Measurements from ENCODE around the gene TSR3. TPM values are rescaled to one million over a fixed set of nuclear protein-coding genes. Genes with fewer than 3 reads are reported as not detected.

TSR3 gene
- total and polyA plus RNA-seq, 2 experiments from 2014 or later, result 105 to 110 TPM

DNA sequence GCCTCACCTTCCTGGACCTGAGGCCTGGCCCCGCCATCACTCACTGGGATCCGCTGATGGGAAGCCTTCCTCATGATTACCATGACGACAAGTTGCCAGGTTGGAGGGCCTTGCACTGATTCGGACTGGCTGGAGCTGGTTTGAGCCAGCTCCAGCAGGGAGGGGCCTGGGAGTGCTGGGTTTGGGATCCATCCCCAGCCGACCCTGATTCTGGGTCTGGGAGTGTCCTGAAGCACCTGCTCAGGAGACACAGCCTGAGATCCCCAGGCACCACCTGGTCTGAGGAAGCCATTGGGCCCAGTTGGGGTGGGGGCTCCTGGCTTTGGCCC, 24.1 kb downstream of the TSR3 start:
- H3K9me3 ChIP-seq (ENCODE audit: low read depth), result no peaks in the 10 kb centered on the region
- DNase-seq, result no peak
- no peak overlapping the region for H3K9ac ChIP-seq
- no peak overlapping the region for H3K27ac ChIP-seq
- H3K79me2 ChIP-seq (ENCODE audit: insufficient read depth), result no peaks in the 10 kb centered on the region
- no peaks in the 10 kb centered on the region for H3K4me1 ChIP-seq (ENCODE audit: insufficient read depth)
- no peaks in the 10 kb centered on the region for H4K20me1 ChIP-seq (ENCODE audit: insufficient read depth)
- no peaks in the 10 kb centered on the region for H3K36me3 ChIP-seq (ENCODE audit: low read depth)
- no peak overlapping the region for H2AFZ ChIP-seq
- peaks cover 9% of the 10 kb centered on the region for H3K27me3 ChIP-seq (replicated peaks; ENCODE audit: insufficient read depth)
- WGBS, 2 experiments (ENCODE audit: low coverage in 1 of 2, low lambda C conversion rate in 2 of 2, missing lambda C conversion rate in 2 of 2), result 45% methylated on average over 5 of the region's 5 CpGs
- TF ChIP-seq EZH2phosphoT487 (IDR thresholded peaks at IDR 0.05; ENCODE audit: insufficient read depth, low read depth) (no peak), EZH2 (IDR thresholded peaks at IDR 0.05; ENCODE audit: insufficient read depth, poor library complexity, severe bottlenecking) (no peak)
- H3K4me3 ChIP-seq, result no peak overlapping the region
- H3F3A ChIP-seq (ENCODE audit: insufficient read depth), result no peaks in the 10 kb centered on the region
- H3K4me2 ChIP-seq (ENCODE audit: unreplicated experiment), result no peak overlapping the region
- in situ Hi-C loops (cut with MboI), result no loop called here
- H3K9me2 ChIP-seq (ENCODE audit: insufficient read depth), result no peaks in the 10 kb centered on the region

DNA sequence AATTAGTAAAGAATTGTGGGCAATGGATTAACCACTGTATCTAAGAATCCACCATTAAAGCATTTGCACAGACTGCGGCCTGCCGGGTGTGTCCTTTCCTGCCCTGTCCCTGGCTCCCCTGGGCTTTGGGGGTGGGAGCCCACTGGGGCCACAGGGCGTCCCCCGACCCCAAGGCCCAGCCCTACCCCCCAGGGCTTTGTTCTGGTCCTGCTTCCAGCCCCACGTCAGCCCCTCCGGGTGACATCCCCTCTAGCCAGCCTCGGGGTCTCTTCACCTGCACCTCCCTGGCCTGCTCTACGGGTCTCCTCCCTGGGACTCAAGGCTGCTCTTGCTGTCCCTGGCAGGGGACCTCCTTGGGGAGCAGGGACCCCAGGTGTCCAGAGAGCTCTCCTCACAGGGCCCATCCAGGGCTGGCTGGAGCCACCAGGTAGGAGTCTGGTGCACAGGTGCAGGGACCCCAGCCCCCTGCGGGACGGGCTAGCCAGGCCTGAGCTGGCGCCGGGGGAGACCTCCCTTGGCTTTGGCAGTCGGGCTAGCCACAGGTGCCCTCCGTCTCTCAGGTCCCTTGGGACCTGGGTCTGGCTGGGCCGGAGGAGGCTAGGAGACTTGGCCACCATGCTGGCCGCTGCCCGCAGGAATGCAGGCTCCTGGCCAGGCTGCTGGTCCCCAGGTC, 24.6 kb downstream of the TSR3 start:
- H3K27ac ChIP-seq, result no peak overlapping the region
- H3K27me3 ChIP-seq (replicated peaks; ENCODE audit: insufficient read depth), result peaks cover 4% of the 10 kb centered on the region; the same call in 1 of the 2 replicates
- no peaks in the 10 kb centered on the region; the same call in 1 of the 2 replicates for H3K36me3 ChIP-seq (ENCODE audit: low read depth)
- 80 to 90% methylated on average over 11 to 16 of the region's 17 CpGs for WGBS, 2 experiments (ENCODE audit: low coverage in 1 of 2, low lambda C conversion rate in 2 of 2, missing lambda C conversion rate in 2 of 2)
- H3F3A ChIP-seq (ENCODE audit: insufficient read depth), result no peaks in the 10 kb centered on the region
- in situ Hi-C loops (cut with MboI), result no loop called here
- H3K4me1 ChIP-seq (ENCODE audit: insufficient read depth), result no peaks in the 10 kb centered on the region
- H3K4me2 ChIP-seq (ENCODE audit: unreplicated experiment), result no peak overlapping the region
- H4K20me1 ChIP-seq (ENCODE audit: insufficient read depth), result no peaks in the 10 kb centered on the region
- H3K9me3 ChIP-seq (ENCODE audit: low read depth), result no peaks in the 10 kb centered on the region
- H2AFZ ChIP-seq, result no peak overlapping the region
- H3K79me2 ChIP-seq (ENCODE audit: insufficient read depth), result no peaks in the 10 kb centered on the region
- H3K9me2 ChIP-seq (ENCODE audit: insufficient read depth), result no peaks in the 10 kb centered on the region
- no peak overlapping the region for H3K4me3 ChIP-seq
- H3K9ac ChIP-seq, result no peak overlapping the region
- TF ChIP-seq EZH2phosphoT487 (IDR thresholded peaks at IDR 0.05; ENCODE audit: insufficient read depth, low read depth), result no peak
- TF ChIP-seq EZH2 (IDR thresholded peaks at IDR 0.05; ENCODE audit: insufficient read depth, poor library complexity, severe bottlenecking), result no peak
- DNase-seq, result no peak

DNA sequence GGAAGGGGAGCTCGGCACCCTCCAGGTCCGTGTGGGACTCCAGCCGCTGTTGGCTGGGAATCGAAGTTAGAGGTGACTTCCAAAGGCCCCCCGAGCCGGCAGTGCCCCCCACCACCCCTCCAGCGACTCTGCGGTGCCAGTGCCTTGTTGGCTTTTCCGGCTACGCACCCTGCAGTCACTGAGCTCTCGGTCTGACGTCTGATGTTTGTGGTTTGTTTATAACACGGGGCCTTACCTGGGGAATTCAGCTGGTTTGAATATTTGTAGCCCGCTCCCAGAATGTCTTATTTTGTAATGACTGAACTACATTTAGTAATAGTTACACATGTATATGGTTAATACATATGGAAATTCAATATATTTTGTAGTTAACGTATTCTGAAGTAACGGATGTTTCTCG, 25.3 kb downstream of the TSR3 start:
- H3K4me2 ChIP-seq (ENCODE audit: unreplicated experiment), result no peak overlapping the region
- no peak overlapping the region for H3K4me3 ChIP-seq
- H3F3A ChIP-seq (ENCODE audit: insufficient read depth), result no peaks in the 10 kb centered on the region
- 74 to 83% methylated on average over 11 to 17 of the region's 17 CpGs for WGBS, 2 experiments (ENCODE audit: low coverage in 1 of 2, low lambda C conversion rate in 2 of 2, missing lambda C conversion rate in 2 of 2)
- no peaks in the 10 kb centered on the region for H3K9me3 ChIP-seq (ENCODE audit: low read depth)
- no peak overlapping the region for H2AFZ ChIP-seq
- H3K27me3 ChIP-seq (replicated peaks; ENCODE audit: insufficient read depth), result no peaks in the 10 kb centered on the region
- in situ Hi-C loops (cut with MboI), result no loop called here
- TF ChIP-seq EZH2 (IDR thresholded peaks at IDR 0.05; ENCODE audit: insufficient read depth, poor library complexity, severe bottlenecking) (no peak), EZH2phosphoT487 (IDR thresholded peaks at IDR 0.05; ENCODE audit: insufficient read depth, low read depth) (no peak)
- no peaks in the 10 kb centered on the region; the same call in 1 of the 2 replicates for H3K36me3 ChIP-seq (ENCODE audit: low read depth)
- H3K27ac ChIP-seq, result no peak overlapping the region
- no peaks in the 10 kb centered on the region for H3K9me2 ChIP-seq (ENCODE audit: insufficient read depth)
- H3K9ac ChIP-seq, result no peak overlapping the region
- no peak for DNase-seq
- H3K4me1 ChIP-seq (ENCODE audit: insufficient read depth), result no peaks in the 10 kb centered on the region
- no peaks in the 10 kb centered on the region for H4K20me1 ChIP-seq (ENCODE audit: insufficient read depth)
- no peaks in the 10 kb centered on the region for H3K79me2 ChIP-seq (ENCODE audit: insufficient read depth)

DNA sequence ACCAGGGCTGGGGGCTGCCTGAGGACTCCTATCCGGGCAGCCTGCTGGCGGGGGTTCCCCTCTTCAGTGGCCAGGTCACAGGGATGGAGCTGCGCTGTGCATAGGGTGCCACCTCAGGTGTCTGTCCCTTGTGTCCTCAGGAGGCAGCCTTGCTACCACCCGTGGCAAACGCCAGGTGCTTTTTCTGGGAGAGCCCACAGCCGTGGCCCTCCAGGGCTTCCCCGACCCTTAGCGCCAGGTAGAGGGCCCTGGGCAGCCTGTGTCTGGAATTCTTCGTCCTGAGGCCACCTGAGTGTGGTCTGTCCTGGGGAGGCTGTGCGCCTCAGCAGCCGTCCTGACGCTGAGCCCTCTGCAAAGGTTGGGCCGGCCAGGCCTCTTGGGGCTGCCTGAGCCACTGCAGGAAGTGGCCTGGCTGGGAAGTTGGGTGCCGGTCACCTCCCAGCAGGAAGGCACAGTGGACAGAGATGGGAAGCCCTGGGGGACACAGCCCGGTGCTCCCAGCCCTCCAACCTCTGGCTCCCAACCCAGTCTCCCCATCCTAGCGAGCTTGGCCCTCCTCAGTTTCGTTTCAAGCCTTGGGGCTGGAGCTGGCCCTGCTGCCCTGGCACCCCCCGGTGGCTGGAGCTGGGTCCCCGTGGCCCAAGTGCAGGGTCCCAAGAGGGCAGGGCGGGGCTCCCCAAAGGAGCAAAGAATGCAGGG, 25.9 kb downstream of the TSR3 start:
- H3K4me1 ChIP-seq (ENCODE audit: insufficient read depth), result no peaks in the 10 kb centered on the region
- no peaks in the 10 kb centered on the region for H3F3A ChIP-seq (ENCODE audit: insufficient read depth)
- H3K27me3 ChIP-seq (replicated peaks; ENCODE audit: insufficient read depth), result no peaks in the 10 kb centered on the region
- H2AFZ ChIP-seq, result no peak overlapping the region
- H3K9ac ChIP-seq, result no peak overlapping the region
- WGBS, 2 experiments (ENCODE audit: low coverage in 1 of 2, low lambda C conversion rate in 2 of 2, missing lambda C conversion rate in 2 of 2), result 67 to 71% methylated on average over 15 to 19 of the region's 20 CpGs
- in situ Hi-C loops (cut with MboI), result no loop called here
- no peak overlapping the region for H3K4me2 ChIP-seq (ENCODE audit: unreplicated experiment)
- TF ChIP-seq EZH2 (IDR thresholded peaks at IDR 0.05; ENCODE audit: insufficient read depth, poor library complexity, severe bottlenecking) (no peak), EZH2phosphoT487 (IDR thresholded peaks at IDR 0.05; ENCODE audit: insufficient read depth, low read depth) (no peak)
- H3K9me2 ChIP-seq (ENCODE audit: insufficient read depth), result no peaks in the 10 kb centered on the region
- H3K9me3 ChIP-seq (ENCODE audit: low read depth), result no peaks in the 10 kb centered on the region
- DNase-seq, result no peak
- H3K79me2 ChIP-seq (ENCODE audit: insufficient read depth), result no peaks in the 10 kb centered on the region
- no peak overlapping the region for H3K4me3 ChIP-seq
- H3K36me3 ChIP-seq (ENCODE audit: low read depth), result no peaks in the 10 kb centered on the region; the same call in 1 of the 2 replicates
- H4K20me1 ChIP-seq (ENCODE audit: insufficient read depth), result no peaks in the 10 kb centered on the region
- no peak overlapping the region for H3K27ac ChIP-seq

Data from GM23248 (cell line).